Activated CD4-positive, alpha-beta T cell treated with anti-CD3 and anti-CD28 coated beads, Interleukin-2, amount 10 ng/mL, durations not matched to agents 7 days and 5 days (primary cell): Measurements from ENCODE around the gene MYBPC2. TPM values are rescaled to one million over a fixed set of nuclear protein-coding genes. Genes with fewer than 3 reads are reported as not detected.
"Not testable (repeated sequence)": the region's sequence is repeated elsewhere in the genome, so short reads cannot be mapped to it uniquely, and the experiment has no call there.

Experiments used
- CTCF ChIA-PET: fragments of 350-600 bp; sonication (Branson Sonifier 250); formaldehyde crosslinking; loops from one replicate; lab custom pipeline; 2021; ENCODE audit warnings: antibody characterized with exemption; lab: Charles Lee
- POLR2A ChIA-PET: fragments of 350-600 bp; sonication (Branson Sonifier 250); formaldehyde crosslinking; loops from one replicate; lab custom pipeline; 2021; ENCODE audit warnings: antibody characterized with exemption; lab: Charles Lee
- DNase-seq: peaks from one replicate; pipeline ENCODE4 v3.0.0-alpha.2; 2020
- H3K27ac Mint-ChIP-seq: one replicate; pipeline ENCODE4 v1.8.0; 2021; ENCODE audit warnings: mild to moderate bottlenecking, moderate library complexity, mixed read lengths
- H3K27me3 Mint-ChIP-seq: one replicate; pipeline ENCODE4 v1.8.0; 2021; ENCODE audit warnings: mixed read lengths
- H3K36me3 Mint-ChIP-seq: one replicate; pipeline ENCODE4 v1.8.0; 2021; ENCODE audit warnings: low read depth, mixed read lengths
- H3K4me1 Mint-ChIP-seq: one replicate; pipeline ENCODE4 v1.8.0; 2021; ENCODE audit warnings: mixed read lengths
- H3K4me3 Mint-ChIP-seq: one replicate; pipeline ENCODE4 v1.8.0; 2021; ENCODE audit warnings: mild to moderate bottlenecking, moderate library complexity, mixed read lengths
- H3K9me3 Mint-ChIP-seq: one replicate; pipeline ENCODE4 v1.8.0; 2021; ENCODE audit warnings: mixed read lengths
- total RNA-seq, 2 experiments: library from RNA; stranded (reverse); gene quantifications; one replicate each; pipeline ENCODE4 v1.2.3, GENCODE V29; 2021

Gene MYBPC2
- not detected for total RNA-seq

DNA sequence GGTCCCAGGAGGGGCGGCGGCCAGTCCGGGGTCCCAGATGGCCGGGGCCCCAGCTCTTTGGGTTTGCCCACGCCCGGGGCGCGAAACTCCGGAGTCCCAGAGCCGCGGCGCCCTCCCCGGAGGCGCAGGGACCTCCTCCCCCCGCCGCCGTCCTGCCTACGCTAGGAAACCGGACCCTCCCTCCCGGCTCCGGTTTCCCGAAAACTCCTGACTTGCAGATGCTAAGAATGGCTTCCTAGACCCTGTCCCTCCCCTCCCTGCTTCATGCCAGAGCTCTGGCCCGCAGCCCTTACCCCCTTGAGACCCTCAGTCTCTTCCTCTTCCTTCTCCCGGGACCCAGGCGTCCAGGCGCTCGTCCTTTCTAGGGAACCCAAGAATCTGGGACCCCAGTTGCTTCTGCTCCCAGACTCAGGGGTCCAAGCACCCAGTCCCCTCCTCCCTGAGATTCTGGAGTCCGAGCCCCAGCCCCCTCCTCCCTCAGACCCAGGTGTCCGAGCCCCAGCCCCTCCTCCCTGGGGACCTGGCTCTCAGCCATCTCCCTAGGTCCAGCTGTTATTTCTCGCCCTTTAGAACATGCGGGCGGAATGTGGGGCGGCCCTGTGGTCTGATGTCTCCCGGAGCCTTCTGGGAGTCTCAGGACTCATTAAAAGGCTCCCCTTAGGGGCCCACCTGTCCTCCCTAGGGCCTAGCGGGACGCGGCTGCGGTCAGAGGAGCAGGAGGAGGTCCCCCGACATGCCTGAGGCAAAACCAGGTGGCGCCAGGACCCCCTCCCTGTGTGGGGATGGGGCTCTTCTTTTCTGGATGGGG lies at the start of gene MYBPC2:
TSS of gene MYBPC2 (plus strand) at position 672 of the 808 bp plus-strand sequence. CDS start at position 734, 62 bp downstream.
- no peaks in the 10 kb centered on the region for H3K9me3 Mint-ChIP-seq
- H3K4me3 Mint-ChIP-seq = peak within 1 kb of the TSS; percentile 83
- peak within 1 kb of the TSS; percentile 94 for H3K27ac Mint-ChIP-seq
- ChIA-PET POLR2A (no interaction called here), CTCF (interaction anchor here (0.5 to 1.0 kb wide), 2 partner anchors 96 to 124 kb away, joined by 3 read pairs; no protein-coding TSS in a partner anchor)
- peaks cover 21% of the 10 kb centered on the region for H3K27me3 Mint-ChIP-seq
- no peak for DNase-seq
- H3K4me1 Mint-ChIP-seq = peaks cover 13% of the 10 kb centered on the region
- H3K36me3 Mint-ChIP-seq = no peaks in the 10 kb centered on the region

DNA sequence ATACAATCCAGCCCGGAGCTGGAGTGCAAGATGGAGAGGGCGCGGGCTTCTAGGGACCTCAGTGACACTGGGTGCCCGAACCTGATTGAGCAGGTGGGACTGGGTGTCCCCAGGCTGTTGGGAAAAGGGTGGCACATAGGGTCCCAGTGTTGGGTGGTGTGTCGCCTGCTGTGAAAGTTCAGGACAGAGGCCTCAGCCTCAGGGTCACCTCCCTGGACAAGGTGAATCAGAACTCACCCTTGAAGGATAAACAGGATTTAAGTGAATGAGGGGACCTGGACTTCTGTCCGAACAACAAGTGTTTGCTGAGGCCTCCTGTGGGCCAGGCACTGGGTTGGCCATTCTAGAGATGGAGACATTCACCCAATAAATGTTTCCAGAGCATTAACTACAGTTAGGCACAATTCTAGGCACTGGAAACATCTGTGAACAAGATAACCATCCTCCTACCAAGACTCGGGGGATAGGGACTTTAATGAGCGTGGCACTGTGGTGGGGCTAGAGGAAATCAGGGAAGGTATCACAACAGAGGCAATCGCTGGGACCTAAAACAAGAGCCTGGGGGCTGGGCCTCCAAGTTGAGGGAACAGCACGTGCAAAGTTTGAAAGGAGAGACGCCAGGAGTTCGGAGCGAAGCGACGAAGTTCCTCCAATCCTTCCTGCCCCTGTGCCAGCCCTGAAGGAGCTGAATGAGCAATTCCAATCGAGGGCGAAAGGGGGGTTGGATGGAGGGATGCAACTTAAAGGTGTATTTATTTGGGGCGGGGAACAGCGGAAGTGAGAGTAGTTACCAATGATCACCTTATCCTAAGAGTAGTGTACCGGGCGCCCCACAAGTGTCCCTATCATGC lies 49.5 kb upstream of the MYBPC2 start:
- Mint-ChIP-seq H3K4me3 (peak overlapping the region; percentile 96), H3K9me3 (no peaks in the 10 kb centered on the region), H3K27ac (peak overlapping the region; percentile 97), H3K27me3 (no peaks in the 10 kb centered on the region), H3K36me3 (peaks cover 28% of the 10 kb centered on the region), H3K4me1 (peaks cover 39% of the 10 kb centered on the region)
- POLR2A ChIA-PET = no interaction called here
- DNase-seq = no peak
- CTCF ChIA-PET = no interaction called here

DNA sequence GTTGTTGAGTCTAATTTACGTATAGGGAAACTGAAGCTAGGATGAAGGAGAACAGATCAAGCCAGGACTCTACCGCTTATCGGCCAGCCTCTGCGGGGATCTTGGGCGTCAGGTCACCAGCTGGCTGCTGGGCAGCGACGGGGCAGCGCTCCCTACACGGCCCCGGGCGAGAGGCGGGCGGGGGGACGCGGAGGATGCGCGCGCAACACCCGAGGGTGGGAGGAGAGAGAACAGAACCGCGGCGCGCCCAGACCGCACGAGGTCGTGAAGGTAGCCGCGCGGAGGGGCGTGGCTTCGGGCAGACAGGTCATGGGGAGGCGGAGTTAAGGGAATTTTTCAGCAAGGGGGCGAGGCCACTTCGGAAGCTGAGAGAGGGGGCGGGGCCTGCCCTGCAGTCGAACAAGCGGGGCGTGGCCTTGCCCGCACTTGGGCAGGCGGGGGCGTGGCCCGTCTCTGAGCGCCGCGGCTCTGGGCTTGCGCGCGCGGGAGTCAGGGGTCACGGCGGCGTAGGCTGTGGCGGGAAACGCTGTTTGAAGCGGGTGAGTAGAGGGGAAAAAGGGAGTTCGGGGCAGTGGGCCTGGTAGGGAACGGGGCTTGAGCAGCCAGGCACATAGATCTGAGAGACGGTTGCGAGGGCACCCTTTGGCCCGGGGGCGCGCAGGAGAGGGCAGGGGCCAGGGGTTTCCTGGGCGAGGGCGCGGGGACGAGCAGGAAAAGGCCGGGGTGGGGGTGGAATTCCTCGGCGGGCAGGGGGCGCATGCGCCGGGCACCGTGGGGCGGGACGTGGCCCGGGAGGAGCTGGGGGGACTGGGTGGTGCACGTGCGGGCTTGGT lies 48.6 kb upstream of the MYBPC2 start, which contains the start of gene POLD1:
TSS of gene POLD1 (plus strand) at position 496 of the 833 bp plus-strand sequence. CDS start 14,505 bp downstream, outside the sequence.
- H3K27ac Mint-ChIP-seq = peak within 1 kb of the TSS; percentile 97
- H3K9me3 Mint-ChIP-seq = no peaks in the 10 kb centered on the region
- H3K27me3 Mint-ChIP-seq = no peaks in the 10 kb centered on the region
- DNase-seq = peak; percentile 99
- ChIA-PET CTCF (no interaction called here), POLR2A (no interaction called here)
- H3K36me3 Mint-ChIP-seq = peaks cover 28% of the 10 kb centered on the region
- peaks cover 39% of the 10 kb centered on the region for H3K4me1 Mint-ChIP-seq
- H3K4me3 Mint-ChIP-seq = peak within 1 kb of the TSS; percentile 96

DNA sequence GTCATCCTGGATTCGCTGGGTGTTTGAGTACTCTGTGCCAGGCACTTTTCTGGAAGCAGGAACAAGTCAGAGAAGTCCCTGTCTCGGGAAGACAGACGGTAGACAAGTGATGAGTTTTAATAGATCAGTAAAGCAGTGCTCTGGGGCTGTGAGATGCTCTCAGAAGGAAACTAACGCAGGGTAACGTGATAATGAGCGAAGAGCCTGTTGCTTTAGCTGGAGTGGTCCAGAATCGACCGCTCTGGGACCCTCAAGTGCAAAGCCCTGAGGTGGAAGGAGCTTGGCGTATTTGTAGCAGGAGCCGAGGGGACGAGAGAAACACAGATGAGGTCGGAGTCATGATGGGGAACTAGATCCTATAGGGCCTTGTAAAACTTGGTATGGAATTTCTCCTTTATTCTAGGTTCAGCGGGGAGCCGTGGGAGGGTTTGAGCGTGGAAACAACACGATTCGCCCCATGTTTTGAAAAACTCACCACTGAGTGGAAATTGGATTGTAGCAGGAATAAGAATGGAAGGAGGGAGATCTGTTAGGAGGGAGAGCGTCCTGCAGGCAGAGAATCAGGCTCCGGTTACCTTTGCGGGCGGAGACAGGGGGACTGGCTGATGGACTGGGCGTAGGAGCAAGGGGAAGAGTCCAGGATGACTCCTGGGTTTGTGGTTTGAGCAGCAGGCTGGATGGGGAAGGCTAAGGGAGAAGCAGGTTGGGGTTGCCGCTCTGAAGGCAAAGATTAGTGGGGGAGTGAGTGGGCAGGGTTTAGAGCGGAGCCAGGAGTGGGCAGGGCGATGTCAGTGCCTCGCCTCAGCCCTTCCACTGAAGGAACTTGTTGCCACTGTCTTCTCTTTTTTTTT lies 47.8 kb upstream of the MYBPC2 start:
- ChIA-PET POLR2A (no interaction called here), CTCF (no interaction called here)
- H3K27ac Mint-ChIP-seq = peak overlapping the region; percentile 97
- no peaks in the 10 kb centered on the region for H3K27me3 Mint-ChIP-seq
- peaks cover 37% of the 10 kb centered on the region for H3K4me1 Mint-ChIP-seq
- peaks cover 20% of the 10 kb centered on the region for H3K36me3 Mint-ChIP-seq
- H3K4me3 Mint-ChIP-seq = peak overlapping the region; percentile 96
- H3K9me3 Mint-ChIP-seq = no peaks in the 10 kb centered on the region
- DNase-seq = no peak

DNA sequence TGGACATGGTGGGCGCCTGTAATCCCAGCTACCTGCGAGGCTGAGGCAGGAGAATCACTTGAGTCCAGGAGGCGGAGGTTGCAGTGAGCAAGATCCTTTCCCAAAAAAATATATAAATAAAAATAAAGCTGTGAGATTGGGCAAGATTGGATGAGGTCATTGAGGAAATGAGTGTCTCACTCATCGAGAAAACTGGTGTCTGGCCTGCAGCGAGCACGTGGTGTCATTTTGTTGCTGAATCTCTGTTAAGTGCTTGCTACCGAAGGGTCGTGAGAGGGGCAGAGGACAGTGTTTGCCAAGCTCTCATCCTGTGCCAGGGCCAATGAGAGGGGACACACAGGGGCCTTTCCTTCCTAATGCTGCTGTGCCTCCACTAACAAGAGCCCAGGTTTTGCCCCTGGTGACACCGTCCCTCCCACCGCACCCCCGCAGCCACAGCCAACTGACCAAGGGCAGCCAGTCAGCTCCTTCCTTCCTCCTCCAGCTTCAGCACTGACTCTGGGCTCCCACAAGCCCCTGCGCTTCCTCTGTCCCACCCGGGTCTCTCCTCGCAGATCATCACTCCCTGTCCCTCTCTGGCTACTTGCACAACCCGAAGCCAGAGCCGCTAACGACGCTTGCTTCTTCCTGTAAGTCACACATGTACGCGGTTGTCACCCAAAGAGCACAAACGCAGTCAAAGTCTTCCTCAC lies 45.4 kb upstream of the MYBPC2 start:
- ChIA-PET CTCF (interaction anchor here (1.0 to 1.5 kb wide), 3 partner anchors 12 to 50 kb away, joined by 3 to 5 read pairs (median 3); no protein-coding TSS in a partner anchor), POLR2A (no interaction called here)
- DNase-seq = no peak
- H3K9me3 Mint-ChIP-seq = no peaks in the 10 kb centered on the region
- H3K27ac Mint-ChIP-seq = no peak overlapping the region
- H3K4me1 Mint-ChIP-seq = peaks cover 37% of the 10 kb centered on the region
- H3K27me3 Mint-ChIP-seq = no peaks in the 10 kb centered on the region
- H3K36me3 Mint-ChIP-seq = peaks cover 27% of the 10 kb centered on the region
- H3K4me3 Mint-ChIP-seq = no peak overlapping the region

DNA sequence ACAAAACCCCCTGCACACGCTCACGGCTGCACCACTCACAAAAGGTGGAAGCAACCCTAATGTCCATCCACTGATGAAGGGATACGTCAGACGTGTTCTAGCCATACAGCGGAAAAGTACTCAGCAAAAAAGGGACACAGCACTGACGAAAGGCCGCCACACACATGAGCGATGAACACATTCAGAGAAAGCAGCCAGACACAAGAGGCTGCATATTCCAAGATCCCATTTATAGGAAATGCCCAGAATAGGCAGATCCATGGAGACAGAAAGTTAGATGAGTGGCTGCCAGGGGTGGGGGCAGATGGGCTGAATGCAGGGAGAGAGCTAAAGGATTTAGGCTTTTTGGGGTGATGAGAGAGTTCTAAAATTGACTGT lies 44.8 kb upstream of the MYBPC2 start:
- peaks cover 37% of the 10 kb centered on the region for H3K4me1 Mint-ChIP-seq
- ChIA-PET POLR2A (no interaction called here), CTCF (no interaction called here)

DNA sequence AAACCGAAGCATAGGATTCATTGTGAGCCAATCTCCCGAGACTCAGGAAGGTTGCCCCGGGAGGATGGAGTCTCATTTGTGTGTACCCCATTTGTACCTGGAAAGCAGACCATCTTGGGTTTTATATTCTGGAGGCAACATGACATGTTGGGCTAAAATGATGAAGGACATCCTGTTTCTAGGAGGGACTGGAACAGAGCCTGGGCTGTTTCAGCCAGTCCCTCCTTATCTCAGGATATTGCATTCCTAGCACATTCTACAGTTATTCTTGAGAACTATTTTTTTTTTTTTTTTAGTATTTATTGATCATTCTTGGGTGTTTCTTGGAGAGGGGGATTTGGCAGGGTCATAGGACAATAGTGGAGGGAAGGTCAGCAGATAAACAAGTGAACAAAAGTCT lies 42.4 kb upstream of the MYBPC2 start:
- H3K27me3 Mint-ChIP-seq, H3K4me3 Mint-ChIP-seq, POLR2A ChIA-PET, DNase-seq, H3K9me3 Mint-ChIP-seq, H3K27ac Mint-ChIP-seq: not testable (repeated sequence)
- Mint-ChIP-seq H3K4me1 (peaks cover 16% of the 10 kb centered on the region), H3K36me3 (peaks cover 29% of the 10 kb centered on the region)
- CTCF ChIA-PET = interaction anchor here (0.7 kb wide), 1 partner anchor 65 kb away, joined by 3 read pairs; no protein-coding TSS in a partner anchor

More for the DNA sequence above, 44.8 kb upstream of the MYBPC2 start:
- H3K27me3 Mint-ChIP-seq = no peaks in the 10 kb centered on the region
- no peak overlapping the region for H3K4me3 Mint-ChIP-seq
- peaks cover 28% of the 10 kb centered on the region for H3K36me3 Mint-ChIP-seq
- H3K27ac Mint-ChIP-seq = no peak overlapping the region
- no peaks in the 10 kb centered on the region for H3K9me3 Mint-ChIP-seq
- no peak for DNase-seq

DNA sequence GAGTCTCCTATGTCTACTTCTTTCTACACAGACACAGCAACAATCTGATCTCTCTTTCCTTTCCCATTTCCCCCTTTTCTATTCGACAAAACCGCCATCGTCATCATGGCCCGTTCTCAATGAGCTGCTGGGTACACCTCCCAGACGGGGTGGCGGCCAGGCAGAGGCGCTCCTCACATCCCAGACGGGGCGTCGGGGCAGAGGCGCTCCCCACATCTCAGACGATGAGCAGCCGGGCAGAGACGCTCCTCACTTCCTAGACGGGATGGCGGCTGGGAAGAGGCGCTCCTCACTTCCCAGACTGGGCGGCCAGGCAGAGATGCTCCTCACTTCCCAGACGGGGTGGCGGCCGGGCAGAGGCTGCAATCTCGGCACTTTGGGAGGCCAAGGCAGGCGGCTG lies 41.7 kb upstream of the MYBPC2 start:
- H3K4me3 Mint-ChIP-seq, H3K27ac Mint-ChIP-seq, H3K9me3 Mint-ChIP-seq, H3K27me3 Mint-ChIP-seq, CTCF ChIA-PET, DNase-seq: not testable (repeated sequence)
- POLR2A ChIA-PET = interaction anchor here (0.6 kb wide), 1 partner anchor 27 kb away, joined by 3 read pairs; no protein-coding TSS in a partner anchor
- H3K36me3 Mint-ChIP-seq = peaks cover 30% of the 10 kb centered on the region
- peaks cover 10% of the 10 kb centered on the region for H3K4me1 Mint-ChIP-seq

DNA sequence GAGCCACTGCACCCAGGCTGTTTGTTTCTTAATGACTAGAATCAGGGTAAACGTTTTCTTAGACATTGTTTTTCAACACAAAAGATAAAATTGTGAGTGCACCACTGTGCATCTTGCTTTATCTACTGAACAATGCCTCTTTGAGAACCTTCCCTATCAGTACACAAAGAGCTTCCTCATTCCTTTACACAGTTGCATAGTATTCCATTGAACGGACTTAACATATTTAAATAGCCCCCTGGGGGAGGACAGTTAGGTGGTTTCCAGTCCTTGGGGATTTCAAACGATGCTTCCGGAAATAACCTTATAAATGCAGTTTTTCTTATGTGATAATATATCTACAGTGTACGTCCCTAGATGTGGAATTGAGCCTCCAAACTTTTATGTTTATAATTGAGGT lies 39.9 kb upstream of the MYBPC2 start:
- Mint-ChIP-seq H3K4me3 (no peak overlapping the region), H3K27ac (no peak overlapping the region), H3K4me1 (peaks cover 3% of the 10 kb centered on the region), H3K36me3 (peaks cover 29% of the 10 kb centered on the region), H3K9me3 (no peaks in the 10 kb centered on the region), H3K27me3 (no peaks in the 10 kb centered on the region)
- no peak for DNase-seq
- CTCF ChIA-PET = no interaction called here
- POLR2A ChIA-PET = no interaction called here

DNA sequence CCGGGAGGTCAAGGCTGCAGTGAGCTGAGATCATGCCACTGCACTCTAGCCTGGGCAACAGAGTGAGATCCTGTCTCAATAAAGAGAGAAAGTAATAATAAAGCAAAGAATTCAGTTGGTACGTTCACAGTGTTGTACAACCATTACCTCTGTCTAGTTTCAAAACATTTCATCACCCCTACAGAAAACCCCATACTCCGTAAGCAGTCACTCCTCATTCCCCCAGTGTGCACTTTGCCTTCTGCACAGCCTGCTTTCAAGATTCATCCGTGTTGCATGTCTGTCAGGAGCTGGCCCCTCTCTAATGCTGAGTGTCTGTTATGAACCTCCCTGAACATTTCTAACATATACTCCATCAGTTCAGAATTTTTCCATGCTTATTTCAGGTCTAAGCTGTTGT lies 39.1 kb upstream of the MYBPC2 start:
- DNase-seq = no peak
- H3K4me1 Mint-ChIP-seq = no peaks in the 10 kb centered on the region
- CTCF ChIA-PET = no interaction called here

DNA sequence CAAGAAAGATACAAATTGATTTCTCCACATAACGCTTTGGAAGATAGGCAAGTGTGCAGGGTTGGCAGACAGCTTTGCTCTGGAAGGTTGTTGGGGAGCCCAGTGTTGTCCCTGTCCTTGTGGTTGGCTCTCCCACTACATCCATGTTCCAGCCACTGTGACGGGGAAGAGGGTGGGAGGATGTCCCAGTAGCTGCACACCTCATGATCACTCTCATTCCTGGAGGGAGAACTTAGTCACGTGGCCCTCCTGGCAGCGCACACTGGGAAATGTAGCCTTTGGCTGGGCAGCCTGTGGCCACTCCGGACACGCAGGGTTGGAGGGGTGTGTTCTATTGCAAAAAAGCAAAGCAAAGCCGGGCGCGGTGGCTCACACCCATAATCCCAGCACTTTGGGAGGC lies 38.7 kb upstream of the MYBPC2 start:
- ChIA-PET POLR2A (no interaction called here), CTCF (interaction anchor here (0.5 kb wide), 1 partner anchor 131 kb away, joined by 3 read pairs; no protein-coding TSS in a partner anchor)
- DNase-seq = no peak
- H3K9me3 Mint-ChIP-seq = no peaks in the 10 kb centered on the region
- peaks cover 26% of the 10 kb centered on the region for H3K36me3 Mint-ChIP-seq
- H3K27me3 Mint-ChIP-seq = no peaks in the 10 kb centered on the region
- no peaks in the 10 kb centered on the region for H3K4me1 Mint-ChIP-seq
- no peak overlapping the region for H3K4me3 Mint-ChIP-seq
- H3K27ac Mint-ChIP-seq = no peak overlapping the region

More for the DNA sequence above, 39.1 kb upstream of the MYBPC2 start:
- Mint-ChIP-seq H3K27ac (no peak overlapping the region), H3K9me3 (no peaks in the 10 kb centered on the region), H3K4me3 (no peak overlapping the region), H3K27me3 (no peaks in the 10 kb centered on the region), H3K36me3 (peaks cover 26% of the 10 kb centered on the region)
- POLR2A ChIA-PET = no interaction called here
